K562 (cell line): ENCODE measurements around the gene ADCY1. TPM values are rescaled to one million over a fixed set of nuclear protein-coding genes. Genes with fewer than 3 reads are reported as not detected.

Experiments
- ATAC-seq: fragments of 200-7000 bp; cut with Tn5 transposase; 3 replicates; pipeline ENCODE4 v1.9.1; 2020; ENCODE audit warnings: moderate library complexity
- BruUV-seq: library from RNA; stranded (reverse); fragments of 400-500 nt; replicated peaks from 2 replicates; lab custom pipeline; 2021; lab: Mats Ljungman, UMichigan
- CTCF ChIA-PET: fragments of 300-600 bp; formaldehyde crosslinking; extraction: SDS; loops from one replicate; lab custom pipeline; 2021; ENCODE audit warnings: low intra/inter-chr PET ratio; lab: Yijun Ruan, JAX
- POLR2A ChIA-PET: fragments of 300-600, 350-650 bp; sonication (Branson Sonifier 250); formaldehyde crosslinking; extraction: SDS; loops from one replicate; lab custom pipeline; 2021; ENCODE audit warnings: antibody characterized with exemption, inconsistent platforms; lab: Yijun Ruan, JAX
- DNase-seq, 4 experiments: peaks; one replicate each; pipeline versions ENCODE4 v3.0.0 to v3.0.0-alpha.2; 2011 to 2018; ENCODE audit warnings: low spot score in 3 of 4, mixed read lengths in 3 of 4; ENCODE audit errors: extremely low read depth in 1 of 4
- FAIRE-seq: peaks from 2 replicates; lab custom pipeline; 2011; peaks lifted over from hg19 to GRCh38; lab: Jason Lieb, UNC
- H2AFZ ChIP-seq: 2 replicates; pipeline ENCODE4 v1.6.0; 2011; ENCODE audit warnings: low read depth, low read length, control low read depth, inconsistent platforms
- H3K27ac ChIP-seq: fragments of 200-600 bp; 3 replicates; pipeline ENCODE4 v1.8.0; 2011; ENCODE audit warnings: low read depth, mild to moderate bottlenecking, control low read depth, inconsistent platforms, low read length, moderate library complexity, mixed read lengths; ENCODE audit errors: extremely low read depth
- H3K27me3 ChIP-seq, 2 experiments: fragments of 300-600 bp in 1 of 2; 2 replicates in 1 of 2; 3 replicates in 1 of 2; pipeline versions ENCODE4 v1.6.0 to v1.8.0; 2011; ENCODE audit warnings: inconsistent platforms in 2 of 2, low read length in 2 of 2, mild to moderate bottlenecking in 1 of 2, mixed read lengths in 1 of 2, moderate library complexity in 1 of 2; ENCODE audit not compliant: control insufficient read depth in 2 of 2, insufficient read depth in 2 of 2
- H3K36me3 ChIP-seq: fragments of 300-600 bp; 3 replicates; pipeline ENCODE4 v1.8.0; 2011; ENCODE audit warnings: mild to moderate bottlenecking, low read length, inconsistent platforms; ENCODE audit not compliant: control insufficient read depth, insufficient read depth
- H3K4me1 ChIP-seq, 2 experiments: fragments of 200-600 bp in 1 of 2; replicated peaks in 1 of 2; 2 replicates in 1 of 2; 3 replicates in 1 of 2; pipeline versions ENCODE4 v1.5.1 to v1.8.0; 2011; ENCODE audit warnings: inconsistent platforms in 2 of 2, low read length in 2 of 2, mild to moderate bottlenecking in 1 of 2, mixed read lengths in 1 of 2, moderate library complexity in 1 of 2; ENCODE audit not compliant: control insufficient read depth in 2 of 2, insufficient read depth in 2 of 2
- H3K4me2 ChIP-seq: 2 replicates; pipeline ENCODE4 v1.6.1; 2011; ENCODE audit warnings: low read length, control low read depth, inconsistent platforms, mixed read lengths; ENCODE audit not compliant: insufficient read depth
- H3K4me3 ChIP-seq: fragments of 200-600 bp; sonication (generic), shearing (Covaris generic); 2 replicates; pipeline ENCODE4 v1.5.1; 2016; ENCODE audit warnings: control low read depth, inconsistent platforms
- H3K79me2 ChIP-seq: fragments of 200-600 bp; 3 replicates; pipeline ENCODE4 v1.8.0; 2011; ENCODE audit warnings: low read length, inconsistent platforms; ENCODE audit not compliant: control insufficient read depth, insufficient read depth
- H3K9ac ChIP-seq, 2 experiments: 2 replicates each; pipeline versions ENCODE4 v1.6.0 to v1.6.1; 2011; ENCODE audit warnings: low read depth in 2 of 2, low read length in 2 of 2, control low read depth in 1 of 2, inconsistent platforms in 1 of 2, mild to moderate bottlenecking in 1 of 2, mixed read lengths in 1 of 2; ENCODE audit not compliant: insufficient read depth in 1 of 2
- H3K9me1 ChIP-seq: one replicate; pipeline ENCODE4 v1.6.0; 2011; ENCODE audit warnings: inconsistent platforms, mild to moderate bottlenecking, low read length, moderate library complexity; ENCODE audit not compliant: control insufficient read depth, insufficient read depth
- H3K9me3 ChIP-seq: replicated peaks from 2 replicates; pipeline ENCODE4 v1.5.1; 2011; ENCODE audit warnings: low read depth, low read length, inconsistent platforms; ENCODE audit not compliant: control insufficient read depth, insufficient read depth
- H4K20me1 ChIP-seq: replicated peaks from 2 replicates; pipeline ENCODE4 v1.6.1; 2011; ENCODE audit warnings: low read length, inconsistent platforms, mixed read lengths; ENCODE audit not compliant: control insufficient read depth, insufficient read depth
- CAMTA2 ChIP-seq: fragments of 250-450 bp; sonication (Bioruptor Pico); conservative IDR thresholded peaks from 2 replicates; pipeline ENCODE4 v1.5.1; 2022
- HNRNPLL ChIP-seq: fragments of 200-400 bp; formaldehyde crosslinking; IDR thresholded peaks from 2 replicates; pipeline ENCODE4 v1.6.1; 2017; ENCODE audit warnings: low read length, low read depth, mild to moderate bottlenecking; ENCODE audit not compliant: poor library complexity, severe bottlenecking
- KLF13 ChIP-seq: fragments of 450-650 bp; IDR thresholded peaks from 2 replicates; pipeline ENCODE4 v1.6.1; 2016; ENCODE audit warnings: missing genetic modification characterization, low read depth, mild to moderate bottlenecking, missing compliant biosample characterization, moderate library complexity, borderline replicate concordance
- ZBTB5 ChIP-seq: fragments of 450-650 bp; IDR thresholded peaks from 2 replicates; pipeline ENCODE4 v1.6.1; 2017; ENCODE audit warnings: antibody characterized with exemption
- ZFP30 ChIP-seq: fragments of 250-450 bp; sonication (Bioruptor Pico); IDR thresholded peaks from 2 replicates; pipeline ENCODE4 v1.8.0; 2022; ENCODE audit warnings: moderate library complexity, mild to moderate bottlenecking, inconsistent platforms, borderline replicate concordance
- ZNF140 ChIP-seq: fragments of 250-450 bp; sonication (Bioruptor Pico); IDR thresholded peaks from 2 replicates; pipeline ENCODE4 v1.8.0; 2021; ENCODE audit warnings: moderate library complexity, mild to moderate bottlenecking, inconsistent platforms
- ZNF77 ChIP-seq: fragments of 250-450 bp; sonication (Bioruptor Pico); IDR thresholded peaks from 2 replicates; pipeline ENCODE4 v1.5.0; 2020
- WGBS: fragments of 100-300 bp; shearing (Covaris generic); methylation state at CpG from one replicate; pipeline ENCODE4 v1.1.6; 2016; ENCODE audit warnings: low coverage, mixed read lengths; ENCODE audit not compliant: insufficient coverage; ENCODE audit errors: missing lambda C conversion rate; 5-methylcytosine and 5-hydroxymethylcytosine counted together
- in situ Hi-C: fragments of 300-500 bp; cut with MboI; formaldehyde crosslinking; loops from 4 replicates; pipeline ENCODE4 v1.15.0; 2018; ENCODE audit warnings: inconsistent platforms, mixed read lengths
- intact Hi-C: fragments of 100-400 bp; cut with micrococcal nuclease; formaldehyde crosslinking; loops from 2 replicates; pipeline ENCODE4 v1.14.2; 2022
- polyA plus RNA-seq, 8 experiments: library from polyadenylated mRNA; depleted of rRNA in 4 of 8; stranded (reverse) in 5 of 8; unstranded in 3 of 8; fragments of >200 nt; fragmentation: Nextera tagmentation in 2 of 8; fragmentation: Illumina TruSeq in 1 of 8; extraction: Ambion mirVana in 2 of 8; extraction: Trizol in 1 of 8; gene quantifications; 2 replicates each; pipeline versions ENCODE4 v1.2.1 to v1.2.3, GENCODE V29; 2011 to 2014; ENCODE audit warnings: inconsistent platforms in 1 of 8, missing spikeins in 1 of 8
- total RNA-seq, 7 experiments: library from RNA; depleted of rRNA in 6 of 7; stranded (reverse); fragments of >200 nt in 6 of 7; fragmentation: Illumina TruSeq in 2 of 7; extraction: Trizol in 2 of 7; gene quantifications; 2 replicates each; pipeline versions ENCODE4 v1.2.1 to v1.2.3, GENCODE V29; 2011 to 2021; ENCODE audit warnings: low replicate concordance in 1 of 7
- TF ChIP-seq, protein P1 (sequence below): fragments of 250-450 bp; sonication (Bioruptor Pico); IDR thresholded peaks from 2 replicates; pipeline ENCODE4 v1.8.0; 2021; ENCODE audit warnings: mild to moderate bottlenecking, moderate library complexity

The ADCY1 gene
- total and polyA plus RNA-seq, 9 of the 15 experiments (the other 6 are each of a cell fraction or from before 2014, with no cell fraction given), result under 0.01 to 0.18 (median 0.10) TPM; not detected in 4

DNA sequence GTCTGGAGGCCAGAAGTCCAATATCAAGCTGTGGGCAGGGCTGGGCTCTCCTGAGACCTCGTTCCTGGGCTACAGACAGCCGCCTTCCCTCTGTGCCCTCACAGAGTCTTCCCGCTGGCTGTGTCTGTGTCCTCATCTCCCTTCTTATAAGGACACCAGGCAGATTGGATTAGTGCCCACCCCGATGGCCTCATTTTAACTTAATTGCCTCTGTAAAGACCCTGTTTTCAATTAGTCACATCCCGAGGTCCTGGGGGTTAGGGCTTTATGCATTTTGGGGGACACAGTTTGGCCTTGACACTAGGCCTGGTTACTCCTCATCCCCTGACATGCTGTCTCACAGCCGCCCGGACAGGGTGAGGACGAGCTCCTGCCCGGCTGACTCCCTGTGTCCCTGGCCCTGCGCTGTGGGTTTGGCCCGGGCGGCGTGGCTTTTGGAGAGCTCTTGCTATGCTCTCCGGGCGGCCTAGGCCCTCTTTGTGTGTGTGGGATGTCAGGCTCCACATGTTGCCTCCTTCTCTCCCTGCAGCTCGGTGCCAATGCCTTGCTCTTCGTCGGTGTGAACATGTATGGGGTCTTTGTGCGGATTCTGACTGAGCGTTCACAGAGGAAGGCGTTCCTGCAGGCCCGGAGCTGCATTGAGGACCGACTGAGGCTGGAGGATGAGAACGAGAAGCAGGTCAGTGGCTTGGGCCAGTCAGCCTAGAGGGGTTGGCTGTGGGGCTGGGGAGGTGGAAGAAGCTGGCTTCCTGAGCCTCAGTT is 18.2 kb downstream of the ADCY1 start:
- H2AFZ ChIP-seq, result no peak overlapping the region
- H3K9ac ChIP-seq, result no peak overlapping the region
- under 1% methylated on average over 21 of the region's 24 CpGs for WGBS
- no peaks in the 10 kb centered on the region for H3K9me3 ChIP-seq
- H3K36me3 ChIP-seq, result no peaks in the 10 kb centered on the region
- H3K27me3 ChIP-seq, result peaks cover 3 to 64% of the 10 kb centered on the region in 2 experiments; a peak in 4 of 5 replicates
- DNase-seq, result no peak
- no peak overlapping the region for H3K27ac ChIP-seq
- ChIA-PET POLR2A (interaction anchor here (1.4 kb wide), 1 partner anchor 8 kb away, joined by 3 read pairs; no protein-coding TSS in a partner anchor), CTCF (no interaction called here)
- no TSS peak for BruUV-seq
- intact Hi-C loops (no loop called here), in situ Hi-C loops (no loop called here)
- H3K79me2 ChIP-seq, result no peaks in the 10 kb centered on the region
- H4K20me1 ChIP-seq, result no peaks in the 10 kb centered on the region; the same call in 1 of the 2 replicates
- no peaks in the 10 kb centered on the region for H3K4me1 ChIP-seq
- no peak overlapping the region for H3K4me3 ChIP-seq
- no peak for FAIRE-seq
- no peak overlapping the region for H3K4me2 ChIP-seq
- no peak; the same call in 2 of the 3 replicates for ATAC-seq
- no peaks in the 10 kb centered on the region for H3K9me1 ChIP-seq
- TF ChIP-seq, protein P1, sequence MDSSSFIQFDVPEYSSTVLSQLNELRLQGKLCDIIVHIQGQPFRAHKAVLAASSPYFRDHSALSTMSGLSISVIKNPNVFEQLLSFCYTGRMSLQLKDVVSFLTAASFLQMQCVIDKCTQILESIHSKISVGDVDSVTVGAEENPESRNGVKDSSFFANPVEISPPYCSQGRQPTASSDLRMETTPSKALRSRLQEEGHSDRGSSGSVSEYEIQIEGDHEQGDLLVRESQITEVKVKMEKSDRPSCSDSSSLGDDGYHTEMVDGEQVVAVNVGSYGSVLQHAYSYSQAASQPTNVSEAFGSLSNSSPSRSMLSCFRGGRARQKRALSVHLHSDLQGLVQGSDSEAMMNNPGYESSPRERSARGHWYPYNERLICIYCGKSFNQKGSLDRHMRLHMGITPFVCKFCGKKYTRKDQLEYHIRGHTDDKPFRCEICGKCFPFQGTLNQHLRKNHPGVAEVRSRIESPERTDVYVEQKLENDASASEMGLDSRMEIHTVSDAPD (CRISPR knock-in tag), result no peak
- TF ChIP-seq ZNF140 (CRISPR knock-in tag) (no peak), KLF13 (tag) (no peak), CAMTA2 (CRISPR knock-in tag) (no peak), ZBTB5 (no peak), ZNF77 (no peak), ZFP30 (CRISPR knock-in tag) (no peak), HNRNPLL (no peak)
